Measurements from ENCODE around the gene RIN3.
"Not testable (repeated sequence)": the region's sequence is repeated elsewhere in the genome, so short reads cannot be mapped to it uniquely, and the experiment has no call there.

RIN3 gene

GRCh38 chr14:92665661-92666110, 152.1 kb downstream of the RIN3 start:
- DNase-seq (ENCODE audit: low spot score): no peak

GRCh38 chr14:92666251-92666650, 152.7 kb downstream of the RIN3 start:
- DNase-seq (ENCODE audit: low spot score): no peak

DNA sequence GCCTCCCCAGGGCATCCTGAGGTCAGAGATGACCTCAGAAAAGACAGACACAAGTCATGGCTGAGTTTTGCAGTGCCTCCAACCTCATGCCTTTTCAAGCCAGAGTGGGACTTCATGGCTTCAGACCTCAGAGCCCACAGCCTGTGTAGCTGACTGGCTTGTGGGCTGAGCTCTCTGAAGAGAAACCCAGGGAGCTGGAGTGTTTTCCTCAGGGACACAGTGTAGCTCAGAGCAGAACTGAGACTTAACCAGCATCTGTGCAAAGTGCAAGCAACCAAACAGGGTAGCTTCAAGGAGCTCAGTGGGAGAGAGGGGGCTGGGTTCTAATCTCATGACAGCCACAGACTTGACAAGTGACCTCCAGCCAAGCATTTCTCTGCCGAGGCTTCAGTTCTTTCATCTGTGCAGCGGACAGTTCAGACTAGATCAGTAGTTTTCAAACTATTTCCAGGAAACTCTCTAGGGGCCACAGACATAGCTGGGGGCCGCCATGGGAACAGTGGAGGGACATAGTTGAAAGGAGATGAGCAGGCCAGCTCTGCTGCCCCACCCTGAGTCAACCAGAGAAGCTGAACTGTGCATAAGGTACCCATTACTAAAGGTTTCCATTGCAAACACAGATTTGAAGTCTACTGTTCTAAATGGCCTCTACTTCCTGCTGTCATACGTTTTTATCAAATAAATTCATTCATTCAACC, 154.8 kb downstream of the RIN3 start:
- DNase-seq (ENCODE audit: low spot score): no peak

- DNase-seq (ENCODE audit: low spot score): peak; percentile 93
These were observed 156.6 kb downstream of the RIN3 start for GRCh38 chr14:92670160-92670559.

GRCh38 chr14:92670643-92671366, 157.2 kb downstream of the RIN3 start:
- DNase-seq (ENCODE audit: low spot score): peak; percentile 59

- DNase-seq (ENCODE audit: low spot score): no peak
These were observed 160.1 kb downstream of the RIN3 start for GRCh38 chr14:92673601-92674150.

DNA sequence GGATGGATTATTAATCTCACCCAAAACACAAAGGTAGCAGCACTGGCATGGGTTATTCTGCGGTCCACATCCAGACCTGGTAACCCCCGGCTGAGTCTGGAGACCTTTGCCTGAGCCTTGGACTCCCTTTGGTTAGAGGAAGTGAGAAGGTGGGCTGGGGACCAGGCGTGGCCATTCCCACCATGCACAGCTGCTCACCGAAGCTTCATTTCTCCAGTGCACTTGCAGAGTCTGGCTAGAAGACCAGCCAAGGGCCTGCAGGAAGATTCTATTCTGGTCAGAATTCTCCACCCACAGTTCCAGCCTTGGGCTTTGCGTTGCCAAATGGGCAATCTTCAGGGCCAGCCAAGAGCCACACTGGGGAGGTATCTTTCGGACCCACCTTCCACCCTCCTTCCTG, 161.8 kb downstream of the RIN3 start:
- no peak for DNase-seq (ENCODE audit: low spot score)

GRCh38 chr14:92675976-92676375, 162.4 kb downstream of the RIN3 start:
- no peak for DNase-seq (ENCODE audit: low spot score)

DNA sequence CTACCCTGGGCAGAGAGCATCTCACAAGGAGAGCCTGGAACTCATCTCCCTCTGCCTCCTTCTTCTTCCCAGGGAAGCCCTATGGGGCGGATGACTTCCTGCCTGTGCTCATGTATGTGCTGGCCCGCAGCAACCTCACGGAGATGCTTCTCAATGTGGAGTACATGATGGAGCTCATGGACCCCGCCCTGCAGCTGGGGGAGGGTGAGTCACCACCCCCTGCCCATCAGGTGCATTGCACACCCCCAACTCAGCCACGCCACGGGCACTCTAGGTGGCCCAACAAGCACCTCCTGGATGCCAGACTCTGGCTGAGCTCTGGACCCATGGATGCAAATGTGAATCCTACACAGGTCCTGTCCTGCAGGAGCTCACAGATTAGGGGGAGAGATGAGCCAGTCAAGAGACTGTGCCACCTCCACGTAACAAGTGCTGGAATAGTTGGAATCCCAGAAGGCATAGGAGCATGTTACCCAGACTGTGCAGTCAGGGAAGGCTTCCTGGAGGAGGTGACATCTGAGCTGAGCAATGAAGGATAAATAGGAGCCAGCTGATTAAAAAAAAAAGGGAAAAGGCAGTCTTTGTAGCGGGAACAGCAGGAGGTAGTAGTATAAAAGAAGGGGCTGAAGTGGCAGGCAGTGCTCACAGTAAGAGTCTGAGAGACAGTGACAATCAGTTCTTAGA, 163.0 kb downstream of the RIN3 start:
- DNase-seq (ENCODE audit: low spot score): no peak

DNA sequence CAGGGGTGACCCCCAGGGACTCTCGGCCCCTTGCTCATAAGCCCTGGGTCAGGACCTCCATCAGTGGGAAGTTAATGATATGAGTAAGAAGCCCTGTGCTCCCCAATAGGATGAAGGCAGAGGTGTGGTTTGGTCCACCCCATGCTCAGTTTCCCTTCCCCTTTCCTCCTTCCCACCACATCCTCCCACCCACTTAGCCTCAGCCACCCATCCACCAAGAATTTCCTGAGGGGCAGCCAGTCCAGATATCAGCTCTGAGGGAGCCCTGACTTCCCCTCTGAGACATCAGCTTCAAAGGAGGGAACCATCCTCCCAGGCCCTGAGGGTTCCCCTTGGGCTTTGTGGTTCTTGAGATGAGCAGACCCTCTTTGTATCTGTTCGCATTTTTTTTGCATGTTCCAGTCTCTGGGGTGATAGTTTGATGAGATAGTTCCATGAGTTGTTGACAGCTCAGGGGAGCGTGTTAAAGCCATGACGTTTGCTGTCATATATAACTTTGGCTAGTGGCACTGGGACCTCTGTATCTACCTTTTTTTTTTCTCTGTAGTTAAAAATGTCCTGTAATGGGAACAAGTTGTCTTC, 163.6 kb downstream of the RIN3 start:
- DNase-seq (ENCODE audit: low spot score): no peak

DNA sequence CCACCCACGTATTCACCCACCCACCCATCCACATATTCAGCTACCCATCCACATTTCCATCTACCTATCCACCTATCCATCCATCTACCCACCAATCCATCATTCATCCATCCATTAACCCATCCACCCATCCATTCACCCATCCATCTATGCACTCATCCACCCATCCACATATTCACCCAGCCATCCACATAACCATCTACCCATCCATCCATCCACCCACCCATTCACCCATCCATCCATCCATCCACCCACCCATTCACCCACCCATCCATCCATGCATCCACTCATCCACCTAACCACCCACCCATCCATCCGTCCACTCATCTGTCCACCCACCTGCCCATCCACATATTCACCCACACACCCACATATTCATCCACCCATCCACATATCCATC, 164.4 kb downstream of the RIN3 start:
- DNase-seq (ENCODE audit: low spot score): no peak

- no peak for DNase-seq (ENCODE audit: low spot score)
These were observed 165.2 kb downstream of the RIN3 start for GRCh38 chr14:92678766-92679165.

DNA sequence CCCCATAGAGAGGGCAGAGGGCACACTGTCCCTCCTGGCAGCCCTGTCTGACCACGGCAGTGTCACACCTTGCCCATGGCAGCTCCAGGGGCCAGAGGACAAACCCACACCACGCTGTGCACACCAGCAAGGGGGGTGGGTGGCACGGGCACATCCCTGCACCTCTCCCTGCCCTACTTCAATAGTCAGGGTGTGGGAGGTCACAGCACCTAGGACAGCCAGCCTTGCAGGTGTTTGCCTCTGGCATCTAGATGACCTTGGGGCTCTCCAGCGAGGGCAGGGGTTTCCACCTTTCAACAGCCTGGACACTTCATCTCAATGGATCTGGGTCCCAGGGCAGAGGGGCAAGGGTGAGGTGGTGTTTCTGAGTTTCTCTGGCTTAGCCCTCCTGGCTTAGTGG, 165.7 kb downstream of the RIN3 start:
- DNase-seq (ENCODE audit: low spot score): no peak

DNA sequence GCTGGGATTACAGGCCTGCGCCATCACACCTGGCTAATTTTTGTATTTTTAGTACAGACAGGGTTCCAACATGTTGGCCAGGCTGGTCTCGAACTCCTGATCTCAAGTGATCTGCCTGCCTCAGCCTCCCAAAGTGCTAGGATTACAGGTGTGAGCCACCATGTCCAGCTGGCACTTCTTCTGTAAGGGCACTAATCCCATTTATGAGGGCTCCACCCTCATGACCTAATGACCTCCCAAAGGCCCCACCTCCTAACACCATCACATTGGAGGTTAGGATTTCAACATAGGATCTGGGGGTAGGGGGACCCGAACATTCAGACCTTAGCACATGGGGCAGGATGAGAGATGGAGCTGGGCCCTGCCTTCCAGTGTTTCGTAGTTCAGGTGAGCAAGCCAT, 166.7 kb downstream of the RIN3 start:
- DNase-seq (ENCODE audit: low spot score): not testable (repeated sequence)

- DNase-seq (ENCODE audit: low spot score): peak; percentile 90
These were observed 167.4 kb downstream of the RIN3 start for GRCh38 chr14:92680781-92681650.

DNA sequence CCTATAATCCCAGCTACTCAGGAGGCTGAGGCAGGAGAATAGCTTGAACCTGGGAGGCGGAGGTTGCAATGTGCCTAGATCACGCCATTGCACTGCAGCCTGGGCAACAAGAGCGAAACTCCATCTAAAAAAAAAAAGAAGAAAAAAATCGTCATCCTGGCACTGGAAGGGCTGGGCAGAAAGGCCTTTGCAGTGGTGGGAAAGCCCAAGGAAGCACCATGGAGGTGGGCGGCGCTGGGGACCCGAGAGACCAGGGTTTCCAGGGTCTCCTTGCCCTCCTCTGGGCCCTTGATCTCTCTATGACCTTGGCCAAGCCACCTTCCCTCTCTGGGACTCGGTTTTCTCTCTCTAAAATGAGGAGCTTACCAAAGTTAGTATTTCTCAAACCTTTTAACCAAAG, 169.5 kb downstream of the RIN3 start:
- DNase-seq (ENCODE audit: low spot score): no peak

GRCh38 chr14:92684801-92685560, 171.4 kb downstream of the RIN3 start:
- no peak for DNase-seq (ENCODE audit: low spot score)

DNA sequence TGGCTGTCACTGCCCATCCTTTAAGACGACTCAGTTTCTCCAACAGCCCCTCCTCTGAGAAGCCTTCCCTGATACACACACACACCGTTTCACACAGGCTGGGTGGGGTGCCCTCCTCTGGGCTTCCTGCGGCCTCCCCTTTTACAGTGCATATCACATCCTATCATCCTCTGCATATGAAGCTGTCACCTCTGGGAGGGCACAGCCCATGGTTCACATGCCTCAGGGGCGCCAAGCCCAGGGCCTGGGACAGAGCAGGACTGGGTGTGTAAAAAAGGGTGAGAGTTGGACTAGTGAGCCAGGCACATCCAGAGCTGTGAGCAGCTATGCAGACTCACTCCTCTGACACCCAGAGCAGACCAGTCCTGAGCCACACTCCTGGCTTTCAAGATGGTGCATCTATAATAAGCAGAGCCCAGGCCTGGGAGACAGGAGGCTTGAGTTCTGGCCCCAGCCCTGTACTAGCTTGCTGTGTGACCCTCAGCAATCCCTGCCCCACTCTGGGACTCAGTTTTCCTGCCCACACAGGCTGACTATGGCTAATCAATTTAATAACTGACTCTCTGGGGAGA, 172.3 kb downstream of the RIN3 start:
- no peak for DNase-seq (ENCODE audit: low spot score)

GRCh38 chr14:92686411-92686899, 172.9 kb downstream of the RIN3 start:
- DNase-seq (ENCODE audit: low spot score): no peak

DNA sequence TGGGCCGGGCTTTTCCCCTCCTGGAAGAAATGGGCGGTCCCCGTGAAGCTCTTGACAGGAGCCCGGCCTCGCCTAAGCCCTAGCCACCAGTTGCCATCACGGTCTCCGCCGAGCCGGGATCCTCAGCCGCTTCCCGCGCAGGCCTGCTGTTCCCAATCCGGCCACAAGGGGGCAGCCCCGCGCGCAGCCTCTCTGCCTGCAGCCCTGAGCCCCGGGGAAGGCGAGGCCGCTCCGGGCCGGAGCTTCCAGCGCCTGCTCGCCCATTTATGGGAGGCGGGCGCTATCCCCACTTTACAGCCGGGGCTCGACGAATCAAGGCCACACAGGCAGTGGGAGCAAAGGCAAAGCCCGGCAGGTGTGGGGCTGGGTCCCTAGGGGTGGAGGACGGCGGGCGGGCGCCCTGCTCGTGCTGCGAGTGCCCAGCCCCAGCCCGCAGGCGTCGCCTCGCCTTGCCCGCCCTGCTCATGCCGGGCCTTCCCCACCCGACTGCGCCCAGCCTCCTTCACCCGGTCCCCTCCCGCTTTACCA, 173.4 kb downstream of the RIN3 start:
- DNase-seq (ENCODE audit: low spot score): peak; percentile 97
